H1 (cell line): ENCODE data around the gene UROD. TPM values are rescaled to one million over a fixed set of nuclear protein-coding genes. Genes with fewer than 3 reads are reported as not detected.

ENCODE experiments used
- EZH2 ChIP-seq: fragments of 200-600 bp; sonication (generic); IDR thresholded peaks from 2 replicates; pipeline ENCODE4 v1.7.1; 2012; ENCODE audit warnings: low read depth, mild to moderate bottlenecking, moderate library complexity, low read length, inconsistent platforms; ENCODE audit not compliant: severe bottlenecking
- polyA plus RNA-seq, 7 experiments: library from polyadenylated mRNA; depleted of rRNA in 3 of 7; stranded (reverse) in 5 of 7; unstranded in 2 of 7; fragments of >200 nt in 5 of 7; fragments of 200-250 nt in 2 of 7; gene quantifications; 1 replicate in 5 of 7; 2 replicates in 1 of 7; 4 replicates in 1 of 7; pipeline versions ENCODE4 v1.2.1 to v1.2.3, GENCODE V29; 2011 to 2013; ENCODE audit warnings: missing spikeins in 2 of 7, mixed read lengths in 2 of 7
- total RNA-seq: library from RNA; stranded (reverse); fragmentation: NEBNext Ultra II Directional; extraction: Animal tissue kit (Norgen Biotek cat#: 25700); gene quantifications from 2 replicates; pipeline ENCODE4 v1.2.1, GENCODE V29; 2021
- TF ChIP-seq, protein P1 (sequence below): fragments of 300-600 bp; sonication (generic); IDR thresholded peaks from 2 replicates; pipeline ENCODE4 v1.7.1; 2012; ENCODE audit warnings: low read length, moderate library complexity, mild to moderate bottlenecking, inconsistent platforms; ENCODE audit not compliant: insufficient replicate concordance

The UROD gene
- total and polyA plus RNA-seq, 2 of the 8 experiments (the other 6 are each of a cell fraction or from before 2014, with no cell fraction given), result 86.6 to 220 TPM

DNA sequence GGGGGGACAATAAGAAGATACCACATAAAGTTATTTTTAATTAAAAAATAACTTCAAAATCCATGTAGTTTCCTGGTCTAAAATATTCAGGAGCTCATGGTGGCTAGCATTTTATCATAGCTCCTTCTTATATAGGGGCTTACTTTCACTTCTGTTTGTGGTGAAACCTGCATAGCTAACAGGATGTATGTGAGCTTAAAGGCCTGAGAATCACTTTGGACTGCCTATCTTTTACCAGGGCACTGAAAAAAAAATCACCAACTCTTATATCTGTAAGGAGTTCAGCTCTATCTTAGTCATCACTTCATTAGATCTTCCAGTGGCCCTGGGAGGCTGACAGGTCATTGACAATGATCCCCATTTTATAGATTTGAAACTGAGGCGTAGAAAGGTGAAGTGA is 21.3 kb downstream of the UROD start (continued):
- TF ChIP-seq, protein P1, sequence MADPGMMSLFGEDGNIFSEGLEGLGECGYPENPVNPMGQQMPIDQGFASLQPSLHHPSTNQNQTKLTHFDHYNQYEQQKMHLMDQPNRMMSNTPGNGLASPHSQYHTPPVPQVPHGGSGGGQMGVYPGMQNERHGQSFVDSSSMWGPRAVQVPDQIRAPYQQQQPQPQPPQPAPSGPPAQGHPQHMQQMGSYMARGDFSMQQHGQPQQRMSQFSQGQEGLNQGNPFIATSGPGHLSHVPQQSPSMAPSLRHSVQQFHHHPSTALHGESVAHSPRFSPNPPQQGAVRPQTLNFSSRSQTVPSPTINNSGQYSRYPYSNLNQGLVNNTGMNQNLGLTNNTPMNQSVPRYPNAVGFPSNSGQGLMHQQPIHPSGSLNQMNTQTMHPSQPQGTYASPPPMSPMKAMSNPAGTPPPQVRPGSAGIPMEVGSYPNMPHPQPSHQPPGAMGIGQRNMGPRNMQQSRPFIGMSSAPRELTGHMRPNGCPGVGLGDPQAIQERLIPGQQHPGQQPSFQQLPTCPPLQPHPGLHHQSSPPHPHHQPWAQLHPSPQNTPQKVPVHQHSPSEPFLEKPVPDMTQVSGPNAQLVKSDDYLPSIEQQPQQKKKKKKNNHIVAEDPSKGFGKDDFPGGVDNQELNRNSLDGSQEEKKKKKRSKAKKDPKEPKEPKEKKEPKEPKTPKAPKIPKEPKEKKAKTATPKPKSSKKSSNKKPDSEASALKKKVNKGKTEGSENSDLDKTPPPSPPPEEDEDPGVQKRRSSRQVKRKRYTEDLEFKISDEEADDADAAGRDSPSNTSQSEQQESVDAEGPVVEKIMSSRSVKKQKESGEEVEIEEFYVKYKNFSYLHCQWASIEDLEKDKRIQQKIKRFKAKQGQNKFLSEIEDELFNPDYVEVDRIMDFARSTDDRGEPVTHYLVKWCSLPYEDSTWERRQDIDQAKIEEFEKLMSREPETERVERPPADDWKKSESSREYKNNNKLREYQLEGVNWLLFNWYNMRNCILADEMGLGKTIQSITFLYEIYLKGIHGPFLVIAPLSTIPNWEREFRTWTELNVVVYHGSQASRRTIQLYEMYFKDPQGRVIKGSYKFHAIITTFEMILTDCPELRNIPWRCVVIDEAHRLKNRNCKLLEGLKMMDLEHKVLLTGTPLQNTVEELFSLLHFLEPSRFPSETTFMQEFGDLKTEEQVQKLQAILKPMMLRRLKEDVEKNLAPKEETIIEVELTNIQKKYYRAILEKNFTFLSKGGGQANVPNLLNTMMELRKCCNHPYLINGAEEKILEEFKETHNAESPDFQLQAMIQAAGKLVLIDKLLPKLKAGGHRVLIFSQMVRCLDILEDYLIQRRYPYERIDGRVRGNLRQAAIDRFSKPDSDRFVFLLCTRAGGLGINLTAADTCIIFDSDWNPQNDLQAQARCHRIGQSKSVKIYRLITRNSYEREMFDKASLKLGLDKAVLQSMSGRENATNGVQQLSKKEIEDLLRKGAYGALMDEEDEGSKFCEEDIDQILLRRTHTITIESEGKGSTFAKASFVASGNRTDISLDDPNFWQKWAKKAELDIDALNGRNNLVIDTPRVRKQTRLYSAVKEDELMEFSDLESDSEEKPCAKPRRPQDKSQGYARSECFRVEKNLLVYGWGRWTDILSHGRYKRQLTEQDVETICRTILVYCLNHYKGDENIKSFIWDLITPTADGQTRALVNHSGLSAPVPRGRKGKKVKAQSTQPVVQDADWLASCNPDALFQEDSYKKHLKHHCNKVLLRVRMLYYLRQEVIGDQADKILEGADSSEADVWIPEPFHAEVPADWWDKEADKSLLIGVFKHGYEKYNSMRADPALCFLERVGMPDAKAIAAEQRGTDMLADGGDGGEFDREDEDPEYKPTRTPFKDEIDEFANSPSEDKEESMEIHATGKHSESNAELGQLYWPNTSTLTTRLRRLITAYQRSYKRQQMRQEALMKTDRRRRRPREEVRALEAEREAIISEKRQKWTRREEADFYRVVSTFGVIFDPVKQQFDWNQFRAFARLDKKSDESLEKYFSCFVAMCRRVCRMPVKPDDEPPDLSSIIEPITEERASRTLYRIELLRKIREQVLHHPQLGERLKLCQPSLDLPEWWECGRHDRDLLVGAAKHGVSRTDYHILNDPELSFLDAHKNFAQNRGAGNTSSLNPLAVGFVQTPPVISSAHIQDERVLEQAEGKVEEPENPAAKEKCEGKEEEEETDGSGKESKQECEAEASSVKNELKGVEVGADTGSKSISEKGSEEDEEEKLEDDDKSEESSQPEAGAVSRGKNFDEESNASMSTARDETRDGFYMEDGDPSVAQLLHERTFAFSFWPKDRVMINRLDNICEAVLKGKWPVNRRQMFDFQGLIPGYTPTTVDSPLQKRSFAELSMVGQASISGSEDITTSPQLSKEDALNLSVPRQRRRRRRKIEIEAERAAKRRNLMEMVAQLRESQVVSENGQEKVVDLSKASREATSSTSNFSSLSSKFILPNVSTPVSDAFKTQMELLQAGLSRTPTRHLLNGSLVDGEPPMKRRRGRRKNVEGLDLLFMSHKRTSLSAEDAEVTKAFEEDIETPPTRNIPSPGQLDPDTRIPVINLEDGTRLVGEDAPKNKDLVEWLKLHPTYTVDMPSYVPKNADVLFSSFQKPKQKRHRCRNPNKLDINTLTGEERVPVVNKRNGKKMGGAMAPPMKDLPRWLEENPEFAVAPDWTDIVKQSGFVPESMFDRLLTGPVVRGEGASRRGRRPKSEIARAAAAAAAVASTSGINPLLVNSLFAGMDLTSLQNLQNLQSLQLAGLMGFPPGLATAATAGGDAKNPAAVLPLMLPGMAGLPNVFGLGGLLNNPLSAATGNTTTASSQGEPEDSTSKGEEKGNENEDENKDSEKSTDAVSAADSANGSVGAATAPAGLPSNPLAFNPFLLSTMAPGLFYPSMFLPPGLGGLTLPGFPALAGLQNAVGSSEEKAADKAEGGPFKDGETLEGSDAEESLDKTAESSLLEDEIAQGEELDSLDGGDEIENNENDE, result no peak
- no peak for TF ChIP-seq EZH2
